SK-N-MC (cell line): ENCODE measurements around the gene PHF3.

Experiments used
- EZH2 ChIP-seq: fragments of 200-600 bp; sonication (generic); IDR thresholded peaks from one replicate; pipeline ENCODE4 v1.6.1; 2017; ENCODE audit warnings: antibody characterized with exemption
- FOXP2 ChIP-seq: optimal IDR thresholded peaks from 2 replicates; pipeline ENCODE3; 2011; ENCODE audit warnings: mild to moderate bottlenecking, moderate library complexity; ENCODE audit not compliant: insufficient read depth; ENCODE audit errors: extremely low read length, control extremely low read depth
- POLR2AphosphoS5 ChIP-seq: IDR thresholded peaks from 2 replicates; pipeline ENCODE4 v1.6.1; 2012; ENCODE audit warnings: mild to moderate bottlenecking, low read depth, low read length, borderline replicate concordance

- TF ChIP-seq POLR2AphosphoS5 (no peak), EZH2 (no peak), FOXP2 (no peak)
These were observed 70.1 kb downstream of the PHF3 start for GRCh38 chr6:63705707-63706106.
